AG09309 (cell line): ENCODE data around the gene TXNRD2.

Source experiments
- DNase-seq: peaks from one replicate; pipeline ENCODE4 v3.0.0-alpha.2; 2010; ENCODE audit warnings: low read depth
- H3K4me3 ChIP-seq: 2 replicates; pipeline ENCODE4 v1.5.1; 2011; ENCODE audit warnings: mild to moderate bottlenecking, low read depth, low read length, moderate library complexity; ENCODE audit not compliant: control insufficient read depth
- CTCF ChIP-seq: IDR thresholded peaks from 2 replicates; pipeline ENCODE4 v1.5.1; 2011; ENCODE audit warnings: mild to moderate bottlenecking, low read depth, low read length, inconsistent platforms; ENCODE audit not compliant: insufficient read depth, control insufficient read depth; ENCODE audit errors: missing control alignments

TXNRD2 gene

GRCh38 chr22:19941365-19942082 is at the start of gene TXNRD2, which contains the start of gene COMT:
TXNRD2 (minus strand) TSS chr22:19941818; CDS start chr22:19941803, 15 bp downstream.
COMT (plus strand) TSS chr22:19941772; CDS start chr22:19962527, 20,755 bp downstream.
- DNase-seq, result no peak
- H3K4me3 ChIP-seq, result peak within 1 kb of the TSS; percentile 78
- TF ChIP-seq CTCF, result no peak

GRCh38 chr22:19991395-19991644 is 49.7 kb upstream of the TXNRD2 start:
- DNase-seq, result no peak
- no peak overlapping the region for H3K4me3 ChIP-seq
- no peak for TF ChIP-seq CTCF

- TF ChIP-seq CTCF, result no peak
- no peak overlapping the region for H3K4me3 ChIP-seq
- no peak for DNase-seq
Measured at GRCh38 chr22:19990609-19991394, 49.2 kb upstream of the TXNRD2 start.

- DNase-seq, result no peak
- TF ChIP-seq CTCF, result no peak
- no peak overlapping the region for H3K4me3 ChIP-seq
Measured at GRCh38 chr22:19990188-19990587, 48.6 kb upstream of the TXNRD2 start.

GRCh38 chr22:19989725-19990067 is 48.1 kb upstream of the TXNRD2 start:
- no peak overlapping the region for H3K4me3 ChIP-seq

More at GRCh38 chr22:19989725-19990067, 48.1 kb upstream of the TXNRD2 start:
- no peak for DNase-seq
- no peak for TF ChIP-seq CTCF
